Stimulated activated CD4-positive, alpha-beta T cell treated with anti-CD3 and anti-CD28 coated beads, Interleukin-1b, Interleukin-23, amount 100 ng/mL, for 4 hours (primary cell): Measurements from ENCODE around the gene RASA3.
"Not testable (repeated sequence)": the region's sequence is repeated elsewhere in the genome, so short reads cannot be mapped to it uniquely, and the experiment has no call there.

ENCODE experiments used
- DNase-seq, 2 donors: peaks; one replicate each; pipeline ENCODE4 v3.0.0-alpha.2; 2020; ENCODE audit warnings: low read depth in 2 of 2

Gene RASA3

DNA sequence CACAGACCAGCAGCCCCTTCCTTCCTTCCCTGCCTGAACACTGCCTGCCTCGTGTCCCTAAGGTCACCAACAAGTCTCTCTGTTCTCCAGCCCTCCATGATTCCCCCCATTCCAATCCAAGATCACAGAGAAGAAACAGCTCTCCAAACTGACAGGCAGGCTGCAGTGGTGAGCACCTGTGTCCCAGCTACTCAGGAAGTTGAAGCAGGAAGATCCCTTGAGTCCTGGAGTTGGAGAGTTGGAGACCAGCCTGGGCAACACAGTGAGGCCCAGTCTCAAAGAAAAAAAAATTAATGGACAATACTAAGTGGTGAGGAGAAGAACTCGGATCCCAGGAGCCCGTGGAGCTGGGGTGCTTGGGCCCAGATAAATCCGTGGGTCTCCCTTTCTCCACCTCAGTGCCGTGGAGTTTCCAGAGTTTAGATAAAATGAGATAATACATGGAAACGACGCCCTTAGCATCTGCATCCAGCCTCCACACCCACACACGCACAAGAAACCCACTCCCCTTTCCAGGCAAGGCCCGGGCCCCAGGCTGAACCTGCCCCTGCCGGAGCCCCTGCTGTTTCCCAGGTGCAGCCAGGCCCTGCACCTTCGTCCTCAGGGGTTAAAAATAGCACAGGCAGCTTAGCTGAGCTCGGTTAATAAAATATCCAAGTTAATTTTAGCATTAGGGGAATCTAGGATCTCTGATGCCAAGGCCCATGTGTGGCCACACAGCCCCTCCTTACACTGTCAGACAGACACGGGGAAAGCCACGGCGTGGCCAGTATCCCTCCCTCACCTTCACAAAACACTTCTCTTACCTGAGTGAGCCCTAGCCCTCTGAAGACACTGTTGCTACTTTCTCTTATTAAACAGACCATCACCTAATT lies 4.7 kb downstream of the RASA3 start:
- no peak for DNase-seq

DNA sequence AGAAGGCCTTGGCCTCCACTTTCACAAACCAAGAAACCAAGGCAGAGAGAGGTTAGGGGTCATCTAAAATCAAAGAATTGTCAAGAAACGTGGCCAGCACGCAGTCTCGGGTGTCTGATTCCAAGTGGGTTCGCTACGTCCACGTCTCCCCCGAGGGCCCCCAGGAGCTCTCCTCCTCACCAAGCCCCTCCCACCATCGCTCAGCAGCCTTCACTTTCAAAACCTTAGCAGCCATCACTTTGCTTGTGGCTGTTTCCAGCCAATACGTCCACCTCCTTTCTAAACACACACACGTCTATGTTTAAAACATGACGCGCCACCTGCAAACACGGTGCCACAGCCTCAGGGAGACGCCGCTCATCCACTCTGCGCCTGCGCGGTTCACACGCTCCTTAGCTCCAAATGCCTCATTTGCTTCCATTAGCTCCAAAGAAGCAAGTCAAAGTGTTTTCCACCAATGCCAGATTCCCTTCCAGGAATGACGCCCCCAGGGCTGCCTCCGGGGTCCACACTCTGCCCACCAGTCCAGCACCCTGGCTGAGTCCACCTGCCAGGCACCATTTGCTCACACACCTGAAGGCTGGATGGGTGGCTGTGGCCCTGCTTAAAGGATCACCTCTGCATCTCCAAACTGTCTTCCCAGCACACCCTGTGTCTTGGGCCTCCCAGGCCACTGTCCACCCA lies 5.5 kb downstream of the RASA3 start:
- DNase-seq = no peak

DNA sequence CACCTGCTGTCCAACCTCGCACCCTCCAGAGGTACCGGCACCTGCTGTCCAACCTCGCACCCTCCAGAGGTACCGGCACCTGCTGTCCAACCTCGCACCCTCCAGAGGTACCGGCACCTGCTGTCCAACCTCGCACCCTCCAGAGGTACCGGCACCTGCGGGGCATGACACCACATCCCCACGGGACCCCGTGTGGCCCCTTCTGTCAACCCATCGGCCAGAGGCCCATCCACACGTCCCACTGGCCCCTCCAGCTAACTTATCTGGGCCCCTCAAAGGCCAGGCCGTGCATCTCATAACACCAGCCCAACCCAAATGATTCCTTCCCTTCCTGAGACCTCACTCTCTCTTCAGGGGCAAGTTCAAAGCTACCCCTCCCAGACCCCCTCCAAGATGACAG lies 6.3 kb downstream of the RASA3 start:
- not testable (repeated sequence) for DNase-seq

DNA sequence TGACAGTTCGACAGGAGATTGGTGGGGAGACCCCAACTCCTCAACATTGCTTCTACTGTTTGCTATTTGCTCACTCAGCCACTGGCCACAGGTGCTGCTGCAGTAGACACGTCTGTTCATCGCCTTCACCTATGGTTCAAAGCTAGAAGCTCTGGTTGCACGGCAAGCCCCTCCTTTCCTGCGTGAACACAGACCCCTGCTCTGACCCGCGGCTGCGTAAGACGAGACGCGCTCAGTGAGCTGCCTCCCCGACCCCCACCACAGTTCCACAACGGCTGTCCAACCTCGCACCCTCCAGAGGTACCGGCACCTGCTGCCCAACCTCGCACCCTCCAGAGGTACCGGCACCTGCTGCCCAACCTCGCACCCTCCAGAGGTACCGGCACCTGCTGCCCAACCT lies 6.8 kb downstream of the RASA3 start:
- no peak for DNase-seq

DNA sequence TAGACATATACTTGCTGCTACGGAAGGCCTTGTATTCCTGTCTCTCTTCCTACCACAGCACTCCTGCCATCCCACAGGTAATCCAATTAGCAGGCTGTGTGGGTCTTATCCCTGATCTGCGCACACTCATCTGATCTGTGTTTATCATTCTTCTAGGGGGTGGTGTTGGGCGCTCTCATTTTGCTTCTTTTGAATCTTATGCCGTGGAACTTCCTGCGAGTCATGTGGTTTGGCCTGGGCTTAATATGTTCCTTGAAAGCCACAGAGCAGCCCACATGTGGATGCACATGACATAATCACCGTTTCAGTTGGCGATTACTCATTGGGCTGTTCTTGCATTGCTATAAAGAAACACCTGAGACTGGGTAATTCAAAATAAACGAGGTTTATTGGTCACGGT lies 7.5 kb downstream of the RASA3 start:
- peak; percentile 33 to 62 for DNase-seq

DNA sequence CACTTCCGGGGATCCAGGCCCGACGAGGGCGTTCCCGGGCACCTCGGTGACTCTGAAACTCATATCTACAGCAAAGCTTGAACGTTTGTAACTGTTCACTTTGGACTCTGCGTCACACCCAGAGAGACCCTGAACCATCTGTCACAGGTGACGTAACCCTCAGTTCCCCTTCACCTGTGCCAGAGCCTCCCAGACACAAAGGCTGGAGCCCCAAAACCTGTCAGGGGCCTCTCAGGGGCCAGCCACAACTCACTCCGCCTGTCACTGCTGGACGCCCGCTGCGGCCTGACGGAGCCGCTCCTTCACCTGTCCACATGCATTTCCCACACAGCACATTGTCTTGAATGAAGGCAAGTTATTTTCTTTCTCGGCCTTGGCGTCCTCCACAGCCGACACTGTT lies 8.0 kb downstream of the RASA3 start:
- no peak for DNase-seq

DNA sequence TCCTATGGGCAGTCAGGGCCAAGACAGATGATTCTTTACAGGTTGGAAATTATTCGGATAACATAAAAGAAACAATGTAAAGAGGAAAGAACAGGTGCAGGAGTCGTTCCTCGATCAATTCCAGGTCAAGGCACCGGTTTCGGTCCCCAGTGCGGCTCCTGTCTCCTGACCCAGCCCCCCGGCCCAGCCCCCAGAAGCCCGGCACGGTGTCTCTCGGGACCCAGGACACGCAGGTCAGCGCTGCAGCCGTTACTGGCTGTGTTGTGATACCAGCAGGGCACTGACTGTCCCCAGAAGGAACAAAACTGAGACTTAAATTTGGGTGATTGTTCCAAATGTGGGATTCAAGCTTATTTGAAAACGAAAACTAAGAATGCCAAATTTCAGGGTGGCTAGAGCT lies 8.5 kb downstream of the RASA3 start:
- DNase-seq = no peak

DNA sequence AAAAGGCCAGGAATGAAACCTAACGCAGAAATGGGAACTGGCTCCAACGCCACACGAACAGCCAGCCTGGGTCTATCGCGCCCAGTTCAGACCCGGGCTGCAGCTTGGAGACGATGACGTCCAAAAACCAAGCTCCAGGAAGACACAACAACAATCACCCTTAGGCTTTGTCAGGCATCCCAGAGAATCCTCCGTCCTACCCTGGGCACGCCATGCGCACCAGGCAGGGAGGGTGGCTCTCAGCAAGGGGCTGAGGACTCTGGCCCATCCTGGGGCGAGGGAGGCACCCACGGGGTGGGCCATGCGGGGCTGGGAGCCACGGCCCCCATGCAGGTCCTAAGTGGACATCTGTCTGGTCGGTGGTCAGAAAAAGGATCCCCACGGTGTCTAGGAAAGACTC lies 9.0 kb downstream of the RASA3 start:
- DNase-seq = no peak

DNA sequence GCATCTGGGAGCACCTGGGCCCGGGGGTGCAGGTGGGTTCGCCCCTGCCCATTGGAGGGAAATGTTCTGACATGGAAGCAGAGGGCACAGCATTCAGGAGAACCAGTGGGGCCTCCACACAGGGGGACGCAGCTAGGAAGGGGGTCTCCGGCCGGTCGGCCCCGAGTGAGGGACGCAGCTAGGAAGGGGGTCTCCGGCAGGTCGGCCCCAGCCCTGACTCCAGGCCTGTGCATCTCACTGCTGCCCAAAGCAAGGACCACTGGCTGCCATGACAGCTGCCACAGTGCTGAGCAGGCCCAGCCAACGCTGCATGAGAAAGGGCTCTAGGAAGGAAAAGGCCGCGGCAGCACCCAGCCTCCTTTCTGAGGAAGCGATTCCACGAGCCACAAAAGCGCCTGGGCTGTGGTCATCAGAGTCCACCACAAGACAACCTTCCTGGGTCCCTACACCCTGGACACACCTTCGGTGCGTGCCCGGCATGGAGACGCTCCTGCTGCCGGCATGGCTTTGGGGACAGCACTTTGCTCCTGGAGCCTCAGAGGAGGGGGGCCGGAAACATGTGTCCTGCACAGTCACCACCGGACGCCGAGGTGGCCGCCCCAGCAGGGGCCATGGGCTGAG lies 9.7 kb downstream of the RASA3 start:
- no peak for DNase-seq

DNA sequence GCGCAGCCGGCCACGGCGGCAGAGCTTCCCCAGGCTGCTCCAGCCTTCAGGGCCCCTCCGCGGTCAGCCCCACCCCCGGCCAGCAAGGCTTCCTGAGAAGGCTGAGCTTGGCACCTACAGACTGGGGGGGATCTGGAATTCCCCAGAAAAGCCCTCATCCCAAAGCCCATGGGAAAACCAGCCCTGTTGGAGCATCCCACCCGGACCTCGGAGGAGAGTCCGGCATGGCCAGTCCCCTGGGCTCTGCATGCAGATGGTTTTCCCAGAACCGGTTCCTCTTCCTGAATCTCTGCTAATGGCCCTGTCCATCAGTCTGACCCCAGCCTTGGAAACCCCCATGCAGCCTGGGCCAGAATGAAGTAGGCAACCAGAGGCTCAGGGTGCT lies 10.3 kb downstream of the RASA3 start:
- no peak for DNase-seq

DNA sequence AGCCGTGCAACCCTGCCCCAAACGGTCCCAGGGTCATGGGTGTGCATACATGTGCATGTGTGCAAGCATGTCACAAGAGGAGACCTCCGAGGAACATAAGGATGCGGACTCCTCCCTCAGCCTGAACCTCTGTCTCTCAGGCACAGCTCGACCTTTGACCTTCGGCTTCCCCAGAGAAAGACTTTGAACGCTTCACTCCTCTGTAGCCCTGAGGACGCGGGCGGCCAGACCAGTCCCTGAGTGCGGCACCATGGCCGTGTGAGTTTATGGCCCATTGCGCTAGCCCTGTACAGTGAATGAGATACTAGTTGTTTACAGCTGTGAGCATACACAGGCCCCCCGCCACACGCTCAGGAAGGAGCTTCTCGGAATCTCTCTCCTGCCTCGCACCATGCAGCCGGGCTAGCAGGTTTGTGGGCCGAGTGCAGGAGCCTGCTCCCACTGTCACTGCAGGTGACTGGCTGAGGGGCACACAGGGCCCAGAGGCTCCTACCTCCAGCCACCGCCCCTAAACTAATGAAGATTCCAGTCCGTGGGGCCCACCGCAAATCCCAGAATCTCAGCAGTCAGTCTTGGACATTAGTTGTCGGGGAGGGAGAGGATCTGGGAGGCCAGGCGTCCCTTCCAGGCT lies 10.8 kb downstream of the RASA3 start:
- DNase-seq = no peak

DNA sequence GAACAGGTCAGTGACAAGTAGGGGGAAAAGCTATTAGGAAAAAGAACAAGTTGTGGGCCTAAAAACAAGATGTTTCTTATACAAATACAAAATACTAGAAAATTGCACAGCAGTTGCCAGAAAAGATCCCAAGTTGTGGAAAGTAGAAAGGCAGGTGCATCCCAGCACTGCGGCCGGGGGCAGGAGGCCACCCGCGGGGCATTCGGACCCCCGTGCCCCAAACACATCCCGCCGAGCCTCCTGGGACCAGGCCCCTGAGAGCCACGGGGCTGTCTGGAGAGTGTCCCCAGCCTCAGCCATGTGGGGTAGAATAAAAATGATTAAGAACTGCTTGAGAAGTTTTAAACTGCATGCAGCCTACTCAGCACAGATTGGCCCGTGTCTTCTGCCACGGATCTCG lies 11.4 kb downstream of the RASA3 start:
- DNase-seq = no peak

DNA sequence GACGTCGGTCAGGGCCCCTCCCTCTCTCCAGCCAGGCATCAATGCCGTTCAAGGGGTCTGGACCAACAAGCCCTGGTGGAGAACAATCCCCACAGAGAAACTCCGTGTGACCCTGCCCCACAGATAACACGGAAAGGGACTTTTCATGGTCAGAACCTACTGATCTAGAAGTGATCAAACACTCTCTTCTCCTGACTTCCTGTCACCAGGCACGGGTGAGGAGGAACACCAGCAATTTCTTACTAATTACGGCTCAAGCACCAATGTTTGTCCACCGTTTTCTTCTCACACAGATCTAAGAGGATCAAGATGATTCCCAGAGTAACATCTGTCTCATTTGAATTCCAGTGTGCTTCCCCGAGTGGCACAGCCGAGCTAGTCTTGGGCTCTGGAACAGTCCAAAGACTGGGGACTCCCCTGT lies 11.8 kb downstream of the RASA3 start:
- DNase-seq = no peak

DNA sequence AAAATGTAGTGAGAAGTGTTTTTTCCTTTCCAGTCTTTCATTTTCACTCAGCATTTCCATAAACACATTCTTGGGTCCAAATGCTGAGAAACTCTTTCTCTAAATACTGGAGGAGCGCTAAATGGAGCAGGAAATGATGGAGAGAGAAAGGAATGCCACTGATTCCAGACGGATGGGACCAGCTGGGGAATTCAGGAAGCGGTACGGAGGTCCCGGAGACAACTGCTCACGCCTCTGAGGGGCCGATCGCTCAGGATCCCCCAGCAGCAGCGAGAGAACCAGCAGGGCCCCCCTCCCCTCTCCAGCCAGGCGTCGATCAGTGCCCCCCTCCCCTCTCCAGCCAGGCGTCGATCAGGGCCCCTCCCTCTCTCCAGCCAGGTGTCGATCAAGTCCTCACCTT lies 13.2 kb downstream of the RASA3 start:
- no peak for DNase-seq

DNA sequence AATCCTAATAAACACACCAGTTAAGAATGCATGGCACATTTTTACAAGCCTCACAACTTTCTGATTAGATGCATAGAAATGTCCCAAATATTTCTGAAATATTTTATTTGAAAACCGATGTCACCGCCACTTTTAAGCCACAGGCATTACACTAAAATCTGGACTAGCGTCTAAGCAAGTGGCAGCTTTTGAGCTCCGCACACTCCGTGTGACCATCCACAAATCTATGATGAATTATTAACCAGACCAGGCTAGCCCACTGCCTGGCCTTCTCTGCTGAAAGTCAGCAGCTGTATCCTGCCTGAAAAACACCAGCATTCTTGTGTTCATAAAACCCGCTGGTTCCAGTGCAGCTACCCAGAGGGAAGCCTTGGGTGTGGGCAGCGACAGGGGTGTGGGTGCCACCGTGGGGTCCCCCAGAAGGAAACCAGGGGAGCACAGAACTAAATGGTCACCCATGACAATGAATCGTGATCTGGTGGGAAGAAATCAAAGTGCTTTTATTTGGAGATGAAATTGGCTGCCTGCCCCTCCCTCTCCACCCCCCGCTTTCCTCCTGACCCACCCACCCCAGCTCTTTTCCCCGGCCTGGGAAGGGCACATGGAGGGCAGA lies 13.8 kb downstream of the RASA3 start:
- DNase-seq = no peak

DNA sequence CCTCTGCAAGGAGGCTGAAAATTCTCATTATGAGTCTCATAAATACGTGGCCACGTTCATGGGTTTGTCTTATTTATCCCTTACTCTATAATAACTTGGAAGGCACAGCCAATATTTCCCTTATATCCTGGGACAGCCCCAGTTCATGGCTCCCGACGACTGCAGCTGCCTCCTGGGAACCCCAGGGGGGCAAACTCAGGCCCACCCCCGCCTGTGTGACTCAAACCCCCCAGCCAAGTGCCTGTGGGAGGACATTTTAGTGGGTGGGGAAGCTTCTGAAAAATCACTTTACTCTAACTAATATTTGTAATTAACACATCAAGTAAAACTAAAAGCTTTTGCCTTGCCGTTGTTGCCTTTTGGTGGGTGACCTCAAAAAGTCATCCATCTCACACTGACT lies 14.3 kb downstream of the RASA3 start:
- DNase-seq = no peak

DNA sequence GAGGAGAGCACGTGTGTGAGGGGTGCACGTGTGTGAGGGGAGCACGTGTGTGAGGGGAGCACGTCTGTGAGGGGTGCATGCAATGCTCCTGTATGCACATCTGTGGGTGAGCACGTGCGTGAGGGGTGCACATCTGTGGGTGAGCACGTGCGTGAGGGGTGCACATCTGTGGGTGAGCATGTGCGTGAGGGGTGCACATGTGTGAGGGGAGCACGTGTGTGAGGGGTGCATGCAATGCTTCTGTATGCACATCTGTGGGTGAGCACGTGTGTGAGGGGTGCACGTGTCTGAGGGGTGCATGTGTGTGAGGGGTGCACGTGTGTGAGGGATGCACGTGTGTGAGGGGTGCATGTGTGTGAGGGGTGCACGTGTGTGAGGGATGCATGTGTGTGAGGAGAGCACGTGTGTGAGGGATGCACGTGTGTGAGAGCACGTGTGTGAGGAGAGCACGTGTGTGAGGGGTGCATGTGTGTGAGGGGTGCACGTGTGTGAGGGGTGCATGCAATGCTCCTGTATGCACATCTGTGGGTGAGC lies 15.0 kb downstream of the RASA3 start:
- DNase-seq = not testable (repeated sequence)

DNA sequence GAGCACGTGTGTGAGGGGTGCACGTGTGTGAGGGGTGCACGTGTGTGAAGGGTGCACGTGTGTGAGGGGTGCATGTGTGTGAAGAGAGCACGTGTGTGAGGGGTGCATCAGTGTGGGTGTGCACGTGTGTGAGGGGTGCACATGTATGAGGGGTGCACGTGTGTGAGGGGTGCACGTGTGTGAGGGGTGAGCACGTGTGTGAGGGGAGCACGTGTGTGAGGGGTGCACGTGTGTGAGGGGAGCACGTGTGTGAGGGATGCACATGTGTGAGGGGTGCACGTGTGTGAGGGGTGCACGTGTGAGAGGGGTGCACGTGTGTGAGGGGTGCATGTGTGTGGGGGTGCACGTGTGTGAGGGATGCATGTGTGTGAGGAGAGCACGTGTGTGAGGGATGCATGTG lies 15.7 kb downstream of the RASA3 start:
- DNase-seq = no peak

DNA sequence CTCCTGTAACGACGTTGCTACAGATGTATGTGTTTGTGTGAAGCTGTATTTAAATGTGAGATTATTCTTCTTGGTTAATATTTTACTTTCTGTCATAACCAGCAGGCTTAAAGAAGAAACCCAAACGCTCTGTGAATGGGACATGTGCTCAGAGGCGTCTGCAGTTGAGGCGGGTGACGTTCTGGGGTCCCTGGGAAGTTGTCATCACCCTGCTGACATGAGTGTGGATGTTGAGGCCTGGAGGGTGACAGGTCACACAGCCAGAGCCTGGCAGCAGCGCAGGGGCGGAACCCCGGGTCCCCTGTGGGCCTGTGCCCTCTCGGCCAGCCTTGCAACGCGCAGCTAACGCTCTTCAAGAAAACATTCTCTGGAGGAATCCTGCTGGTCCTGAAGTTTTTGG lies 16.6 kb downstream of the RASA3 start:
- no peak for DNase-seq

DNA sequence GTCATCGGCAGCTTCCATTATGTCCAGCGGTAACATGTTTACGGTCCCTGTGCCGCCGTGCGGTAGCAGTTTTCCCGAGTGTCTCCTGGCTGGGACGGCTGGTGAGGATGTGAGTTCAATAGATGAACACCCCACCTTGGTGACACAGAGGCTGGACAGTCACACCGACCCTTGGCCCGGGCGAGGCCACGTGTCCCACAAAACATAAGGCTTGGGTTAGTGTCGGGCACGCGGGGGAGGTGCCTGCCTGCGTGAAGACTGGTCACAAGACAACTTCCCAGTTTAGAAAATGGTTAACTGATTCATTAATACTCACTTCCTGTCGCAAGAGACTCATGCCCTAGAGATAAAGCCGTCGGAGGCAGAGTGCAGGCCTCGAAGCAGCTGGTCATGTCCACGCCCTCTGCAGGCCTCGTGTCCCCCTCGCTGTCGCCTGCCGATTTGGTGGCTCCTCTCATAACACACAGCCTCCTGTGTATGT lies 17.2 kb downstream of the RASA3 start:
- no peak for DNase-seq

DNA sequence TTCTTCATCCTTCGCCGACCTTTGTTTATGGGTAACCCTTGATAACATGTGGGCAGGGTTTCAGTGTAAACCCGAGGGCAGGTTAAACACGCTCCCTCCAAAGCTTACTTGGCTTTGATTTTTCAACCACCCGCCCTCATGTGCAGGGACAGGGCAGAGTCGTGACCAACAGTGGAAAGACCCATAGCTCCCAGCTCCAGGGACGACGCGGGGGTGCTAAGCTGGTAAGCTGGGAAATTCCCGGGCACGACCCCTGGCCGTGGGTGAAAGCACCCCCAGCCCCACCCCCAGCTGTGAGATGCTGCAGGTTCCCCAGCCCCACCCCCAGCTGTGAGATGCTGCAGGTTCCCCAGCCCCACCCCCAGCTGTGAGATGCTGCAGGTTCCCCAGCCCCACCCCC lies 17.8 kb downstream of the RASA3 start:
- not testable (repeated sequence) for DNase-seq
